Testis (tissue), 2 donors: ENCODE data around the gene ZNF607.

ENCODE experiments used
- POLR2A ChIP-seq: fragments of 450-650 bp; IDR thresholded peaks from one replicate; pipeline ENCODE4 v1.6.1; 2017; ENCODE audit warnings: antibody characterized with exemption, mild to moderate bottlenecking, moderate library complexity
- TF ChIP-seq, protein P1 (sequence below), 3 experiments: fragments of 450-650 bp in 2 of 3; fragments of 200-600 bp in 1 of 3; sonication (generic) in 1 of 3; IDR thresholded peaks; one replicate each; pipeline ENCODE4 v1.5.1; 2016 to 2019; ENCODE audit warnings: antibody characterized with exemption in 3 of 3, mild to moderate bottlenecking in 2 of 3, moderate library complexity in 1 of 3

DNA sequence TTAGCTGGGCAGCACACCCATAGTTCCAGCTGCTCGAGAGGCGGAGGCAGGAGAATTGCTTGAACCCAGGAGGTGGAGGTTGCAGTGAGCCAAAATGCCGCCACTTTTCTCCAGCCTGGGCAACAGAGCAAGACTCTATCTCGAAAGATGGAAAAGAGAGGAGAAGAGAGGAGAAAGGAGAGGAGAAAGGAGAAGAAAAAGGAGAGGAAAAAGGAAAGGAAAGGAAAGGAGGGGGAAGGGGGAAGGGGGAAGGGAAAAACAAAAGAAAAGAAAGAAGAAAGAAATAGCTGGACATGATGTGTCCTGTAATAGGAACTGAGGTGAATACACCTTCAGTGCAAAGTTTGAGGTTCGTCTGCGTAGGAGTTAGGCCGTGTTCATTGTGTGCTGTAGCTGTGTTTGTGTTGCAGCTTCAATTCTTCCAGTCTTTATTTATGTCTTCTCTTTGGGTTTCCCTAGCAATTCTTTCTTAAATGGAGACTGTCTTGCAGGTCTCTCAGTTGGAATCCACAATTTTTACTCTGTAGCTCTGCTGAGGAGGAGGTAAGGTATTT, 13.4 kb downstream of the ZNF607 start:
- TF ChIP-seq, protein P1, sequence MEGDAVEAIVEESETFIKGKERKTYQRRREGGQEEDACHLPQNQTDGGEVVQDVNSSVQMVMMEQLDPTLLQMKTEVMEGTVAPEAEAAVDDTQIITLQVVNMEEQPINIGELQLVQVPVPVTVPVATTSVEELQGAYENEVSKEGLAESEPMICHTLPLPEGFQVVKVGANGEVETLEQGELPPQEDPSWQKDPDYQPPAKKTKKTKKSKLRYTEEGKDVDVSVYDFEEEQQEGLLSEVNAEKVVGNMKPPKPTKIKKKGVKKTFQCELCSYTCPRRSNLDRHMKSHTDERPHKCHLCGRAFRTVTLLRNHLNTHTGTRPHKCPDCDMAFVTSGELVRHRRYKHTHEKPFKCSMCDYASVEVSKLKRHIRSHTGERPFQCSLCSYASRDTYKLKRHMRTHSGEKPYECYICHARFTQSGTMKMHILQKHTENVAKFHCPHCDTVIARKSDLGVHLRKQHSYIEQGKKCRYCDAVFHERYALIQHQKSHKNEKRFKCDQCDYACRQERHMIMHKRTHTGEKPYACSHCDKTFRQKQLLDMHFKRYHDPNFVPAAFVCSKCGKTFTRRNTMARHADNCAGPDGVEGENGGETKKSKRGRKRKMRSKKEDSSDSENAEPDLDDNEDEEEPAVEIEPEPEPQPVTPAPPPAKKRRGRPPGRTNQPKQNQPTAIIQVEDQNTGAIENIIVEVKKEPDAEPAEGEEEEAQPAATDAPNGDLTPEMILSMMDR (IDR thresholded peaks at IDR 0.05): no peak
- no peak for TF ChIP-seq POLR2A
